Smooth muscle cell (in vitro differentiated cells): ENCODE results near the gene WDR82. TPM values are rescaled to one million over a fixed set of nuclear protein-coding genes. Genes with fewer than 3 reads are reported as not detected.
"Not testable (repeated sequence)": the region's sequence is repeated elsewhere in the genome, so short reads cannot be mapped to it uniquely, and the experiment has no call there.

Experiments used
- DNase-seq: peaks from one replicate; lab custom pipeline; 2025; ENCODE audit not compliant: unreplicated experiment; lab: John Stamatoyannopoulos, UW
- H2AFZ ChIP-seq: fragments of 200-600 bp; sonication (generic); 2 replicates; pipeline ENCODE4 v1.6.0; 2016; ENCODE audit warnings: antibody characterized with exemption, low read depth, mild to moderate bottlenecking
- H3F3A ChIP-seq: fragments of 200-600 bp; sonication (generic); 2 replicates; pipeline ENCODE4 v1.6.0; 2017; ENCODE audit warnings: antibody characterized with exemption, low read depth
- H3K27ac ChIP-seq: fragments of 200-600 bp; sonication (generic); 2 replicates; pipeline ENCODE4 v1.5.1; 2016; ENCODE audit warnings: low read depth, mild to moderate bottlenecking
- H3K27me3 ChIP-seq: fragments of 200-600 bp; sonication (generic); 2 replicates; pipeline ENCODE4 v1.6.1; 2016; ENCODE audit warnings: low read depth, mild to moderate bottlenecking
- H3K36me3 ChIP-seq: fragments of 200-600 bp; sonication (generic); 2 replicates; pipeline ENCODE4 v1.5.1; 2016; ENCODE audit warnings: low read depth
- H3K4me1 ChIP-seq: fragments of 200-600 bp; sonication (generic); 2 replicates; pipeline ENCODE4 v1.5.1; 2016; ENCODE audit warnings: low read depth
- H3K4me2 ChIP-seq: fragments of 200-600 bp; sonication (generic); 2 replicates; pipeline ENCODE4 v1.6.0; 2016; ENCODE audit warnings: mild to moderate bottlenecking
- H3K4me3 ChIP-seq: fragments of 200-600 bp; sonication (generic); 2 replicates; pipeline ENCODE4 v1.5.1; 2016; ENCODE audit warnings: mild to moderate bottlenecking
- H3K79me2 ChIP-seq: fragments of 200-600 bp; sonication (generic); 2 replicates; pipeline ENCODE4 v1.6.0; 2016; ENCODE audit warnings: low read depth, mild to moderate bottlenecking
- H3K9ac ChIP-seq: fragments of 200-600 bp; sonication (generic); 2 replicates; pipeline ENCODE4 v1.6.0; 2016; ENCODE audit warnings: low read depth
- H3K9me3 ChIP-seq: fragments of 200-600 bp; sonication (generic); replicated peaks from 2 replicates; pipeline ENCODE4 v1.5.1; 2016; ENCODE audit warnings: low read depth
- H4K20me1 ChIP-seq: fragments of 200-600 bp; sonication (generic); 2 replicates; pipeline ENCODE4 v1.6.0; 2016; ENCODE audit warnings: low read depth
- CTCF ChIP-seq: fragments of 200-600 bp; sonication (generic); IDR thresholded peaks from 2 replicates; pipeline ENCODE4 v1.5.1; 2017; ENCODE audit warnings: borderline replicate concordance, mild to moderate bottlenecking, antibody characterized with exemption; ENCODE audit not compliant: insufficient read depth, poor library complexity, severe bottlenecking
- WGBS: methylation state at CpG from one replicate; pipeline ENCODE4 v1.1.7; 2016; ENCODE audit warnings: low lambda C conversion rate; 5-methylcytosine and 5-hydroxymethylcytosine counted together
- polyA plus RNA-seq: library from polyadenylated mRNA; unstranded; fragments of >200 nt; fragmentation: Nextera tagmentation; extraction: Ambion mirVana; gene quantifications from 2 replicates; pipeline ENCODE4 v1.2.1, GENCODE V29; 2016
- total RNA-seq: library from RNA; depleted of rRNA; stranded (reverse); fragments of >200 nt; gene quantifications from 2 replicates; pipeline ENCODE4 v1.2.3, GENCODE V29; 2014

WDR82 gene
- total and polyA plus RNA-seq, 2 experiments from 2014 or later: 26.1 to 48.3 TPM

- Histone ChIP-seq H4K20me1 (no peaks in the 10 kb centered on the region), H3K4me3 (peak overlapping the region; percentile 75), H3K27ac (peak overlapping the region; percentile 99), H2AFZ (no peak overlapping the region), H3K79me2 (peaks cover 10% of the 10 kb centered on the region), H3F3A (peaks cover 14% of the 10 kb centered on the region), H3K9me3 (no peaks in the 10 kb centered on the region), H3K4me2 (peak overlapping the region; percentile 86), H3K27me3 (no peaks in the 10 kb centered on the region), H3K36me3 (no peaks in the 10 kb centered on the region), H3K4me1 (peaks cover 11% of the 10 kb centered on the region), H3K9ac (peak overlapping the region; percentile 98)
- no peak for DNase-seq
- TF ChIP-seq CTCF: no peak
- 85% methylated on average over 8 of the region's 8 CpGs for WGBS
Observed at GRCh38 chr3:52286777-52287110, 8.3 kb upstream of the WDR82 start.

- not testable (repeated sequence) for H3K9me3 ChIP-seq, H4K20me1 ChIP-seq, H3K4me2 ChIP-seq, H2AFZ ChIP-seq, H3K9ac ChIP-seq, H3K4me3 ChIP-seq, H3K79me2 ChIP-seq, H3K36me3 ChIP-seq, H3K27me3 ChIP-seq, DNase-seq, H3K27ac ChIP-seq
- Histone ChIP-seq H3F3A (peaks cover 18% of the 10 kb centered on the region), H3K4me1 (peaks cover 20% of the 10 kb centered on the region)
- 100% methylated on average over 4 of the region's 4 CpGs for WGBS
Observed at GRCh38 chr3:52284051-52284450, 5.6 kb upstream of the WDR82 start.

GRCh38 chr3:52283306-52283705 is 4.9 kb upstream of the WDR82 start:
- Histone ChIP-seq H3F3A (peaks cover 18% of the 10 kb centered on the region), H3K27ac (peak overlapping the region; percentile 23), H3K27me3 (no peaks in the 10 kb centered on the region), H3K4me2 (no peak overlapping the region), H3K9me3 (no peaks in the 10 kb centered on the region), H3K9ac (no peak overlapping the region), H3K79me2 (no peaks in the 10 kb centered on the region), H3K36me3 (no peaks in the 10 kb centered on the region), H4K20me1 (no peaks in the 10 kb centered on the region), H3K4me1 (peaks cover 16% of the 10 kb centered on the region), H3K4me3 (no peak overlapping the region), H2AFZ (no peak overlapping the region)
- TF ChIP-seq CTCF: no peak
- 43% methylated on average over 1 of the region's 1 CpG for WGBS
- no peak for DNase-seq

- 69% methylated on average over 8 of the region's 8 CpGs for WGBS
- H3K4me3 ChIP-seq: no peak overlapping the region
- H3K9me3 ChIP-seq: no peaks in the 10 kb centered on the region
- H3F3A ChIP-seq: peaks cover 18% of the 10 kb centered on the region
- peaks cover 18% of the 10 kb centered on the region for H3K4me1 ChIP-seq
- peaks cover 6% of the 10 kb centered on the region for H4K20me1 ChIP-seq
- no peaks in the 10 kb centered on the region for H3K36me3 ChIP-seq
- no peaks in the 10 kb centered on the region for H3K27me3 ChIP-seq
- H3K4me2 ChIP-seq: no peak overlapping the region
- peak overlapping the region; percentile 10 for H3K27ac ChIP-seq
- H3K79me2 ChIP-seq: peaks cover 10% of the 10 kb centered on the region
- DNase-seq: no peak
- no peak for TF ChIP-seq CTCF
- no peak overlapping the region for H3K9ac ChIP-seq
- no peak overlapping the region for H2AFZ ChIP-seq
Observed at GRCh38 chr3:52281981-52282801, 3.7 kb upstream of the WDR82 start.
